Suppressor macrophage treated with lipopolysaccharide for 4 hours (primary cell): ENCODE measurements around the gene PRICKLE2.

ENCODE experiments used
- DNase-seq: peaks from one replicate; pipeline ENCODE4 v3.0.0-alpha.2; 2020

PRICKLE2 gene

DNA sequence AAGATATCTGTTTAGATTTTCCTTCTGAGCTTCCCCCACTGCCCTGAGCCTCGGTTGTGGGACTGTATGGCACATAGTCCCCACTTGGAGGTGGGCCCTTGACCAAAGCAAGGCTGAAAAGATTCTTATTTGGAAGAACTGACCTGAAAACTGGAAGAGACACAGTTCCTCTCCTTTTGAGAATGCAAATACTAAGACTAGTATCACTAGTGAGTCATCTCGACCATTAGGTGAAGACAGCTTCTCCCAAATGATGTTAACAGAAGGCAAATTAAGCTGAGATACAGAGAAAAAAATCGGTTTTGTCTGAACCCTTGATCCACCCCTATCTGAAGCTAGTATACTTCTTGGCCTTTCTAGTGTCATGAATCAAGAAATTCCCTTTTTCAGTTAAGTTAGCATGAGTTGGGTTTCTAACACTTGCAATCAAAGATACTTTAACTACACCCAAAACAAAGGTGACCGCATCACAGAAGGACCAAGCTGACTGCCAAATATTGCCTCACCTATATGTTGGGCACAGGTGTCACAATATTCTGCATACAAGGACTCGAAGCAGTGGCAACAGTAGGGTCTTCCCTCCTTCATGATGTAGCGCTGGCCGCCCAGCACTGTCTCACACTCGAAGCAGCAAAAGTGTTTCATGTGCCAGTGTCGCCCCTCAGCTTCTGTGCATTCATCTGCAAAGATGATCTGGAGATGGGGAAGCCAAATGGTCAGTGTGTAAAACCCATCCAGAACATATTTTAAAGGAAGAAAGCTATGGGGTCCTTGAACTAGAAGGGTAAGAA is 72.4 kb downstream of the PRICKLE2 start:
- DNase-seq = no peak

DNA sequence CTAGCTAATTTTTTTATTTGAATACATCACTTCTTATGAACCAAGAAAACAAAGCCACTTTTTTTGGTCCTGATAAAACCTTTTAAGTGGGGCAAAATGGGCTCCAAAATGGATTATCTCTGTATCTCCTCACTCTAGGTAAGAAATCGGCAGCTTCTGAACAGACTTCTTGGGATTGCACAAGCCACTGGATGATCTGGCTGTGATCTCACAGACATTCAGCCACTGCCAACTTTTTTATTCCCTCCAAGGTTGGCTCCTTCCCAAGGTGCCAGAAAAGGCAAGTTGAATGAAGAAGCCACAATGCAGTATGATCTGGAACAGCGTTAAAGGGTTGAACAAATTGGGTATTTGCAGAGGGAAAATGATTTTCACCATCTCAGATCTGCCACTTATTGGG is 73.2 kb downstream of the PRICKLE2 start:
- no peak for DNase-seq

DNA sequence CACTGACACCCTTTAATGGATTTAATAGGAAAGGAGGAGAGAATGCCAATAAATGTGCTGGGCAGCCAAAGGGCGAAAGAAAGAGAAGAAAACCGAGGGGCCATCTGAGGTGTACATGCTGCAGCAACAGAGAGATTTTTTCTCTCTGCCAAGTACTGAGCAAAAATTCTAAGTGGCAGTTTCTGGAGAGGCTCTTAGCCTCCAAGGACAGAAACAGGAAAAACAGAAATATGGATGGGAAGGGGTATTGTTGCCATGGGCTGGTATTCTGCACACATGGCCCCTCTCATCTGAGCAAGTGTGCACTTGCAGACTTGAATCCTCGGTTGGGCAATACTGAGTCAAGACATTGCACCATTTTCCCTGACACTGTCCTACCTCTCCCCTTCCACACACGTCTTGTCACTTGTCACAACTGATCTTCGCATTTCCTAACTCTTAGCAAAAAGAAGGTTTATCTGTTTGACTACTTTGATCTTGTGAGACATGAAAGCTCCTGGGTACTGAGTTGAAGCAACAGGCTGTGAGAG is 73.9 kb downstream of the PRICKLE2 start:
- no peak for DNase-seq

DNA sequence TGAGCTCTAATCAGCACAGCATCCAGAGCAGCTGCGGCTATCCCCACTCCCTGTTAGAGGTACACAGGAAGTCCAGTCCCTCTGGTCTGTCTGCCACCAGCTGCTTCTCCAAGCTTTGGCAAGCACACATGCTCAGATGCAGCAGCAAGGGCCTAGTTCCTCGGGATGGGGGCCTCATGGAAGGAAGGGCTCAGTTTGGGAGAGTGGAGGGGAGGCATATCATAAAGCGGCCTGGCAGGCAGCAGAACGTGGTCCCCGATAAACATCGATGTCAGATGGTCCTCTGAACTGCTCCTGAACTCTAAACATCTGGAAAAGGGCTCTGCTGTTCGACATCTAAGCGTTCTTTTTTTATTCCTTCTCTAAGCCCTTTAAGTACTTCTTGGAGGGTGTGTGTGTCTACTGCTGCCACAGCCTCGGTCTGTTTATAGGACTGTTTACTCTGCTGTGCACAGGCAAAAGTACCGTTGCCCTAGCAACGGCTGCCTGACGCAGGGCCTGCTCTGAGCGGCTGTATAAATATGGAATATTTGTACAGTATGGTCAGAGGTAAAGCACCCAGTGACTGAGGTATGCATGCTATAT is 74.6 kb downstream of the PRICKLE2 start:
- DNase-seq = no peak

DNA sequence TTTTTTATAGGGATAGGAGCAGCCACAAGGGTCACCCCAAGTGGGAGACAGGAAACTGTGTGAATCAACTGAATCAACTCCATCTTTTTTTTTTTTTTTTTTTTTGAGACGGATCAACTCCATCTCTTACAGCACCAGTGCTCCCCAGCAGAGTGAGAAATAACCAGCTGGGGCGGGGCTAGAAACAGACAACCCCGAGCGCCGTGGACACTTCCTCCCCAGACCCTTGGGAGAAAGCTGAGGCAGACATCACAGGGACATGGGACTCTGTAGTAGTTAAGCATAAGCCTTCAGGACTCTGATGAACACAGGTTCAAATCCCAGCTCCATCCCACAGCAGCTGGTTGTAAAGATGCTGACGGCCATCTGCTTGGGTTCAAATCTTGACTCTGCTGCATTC is 75.4 kb downstream of the PRICKLE2 start:
- DNase-seq = no peak

DNA sequence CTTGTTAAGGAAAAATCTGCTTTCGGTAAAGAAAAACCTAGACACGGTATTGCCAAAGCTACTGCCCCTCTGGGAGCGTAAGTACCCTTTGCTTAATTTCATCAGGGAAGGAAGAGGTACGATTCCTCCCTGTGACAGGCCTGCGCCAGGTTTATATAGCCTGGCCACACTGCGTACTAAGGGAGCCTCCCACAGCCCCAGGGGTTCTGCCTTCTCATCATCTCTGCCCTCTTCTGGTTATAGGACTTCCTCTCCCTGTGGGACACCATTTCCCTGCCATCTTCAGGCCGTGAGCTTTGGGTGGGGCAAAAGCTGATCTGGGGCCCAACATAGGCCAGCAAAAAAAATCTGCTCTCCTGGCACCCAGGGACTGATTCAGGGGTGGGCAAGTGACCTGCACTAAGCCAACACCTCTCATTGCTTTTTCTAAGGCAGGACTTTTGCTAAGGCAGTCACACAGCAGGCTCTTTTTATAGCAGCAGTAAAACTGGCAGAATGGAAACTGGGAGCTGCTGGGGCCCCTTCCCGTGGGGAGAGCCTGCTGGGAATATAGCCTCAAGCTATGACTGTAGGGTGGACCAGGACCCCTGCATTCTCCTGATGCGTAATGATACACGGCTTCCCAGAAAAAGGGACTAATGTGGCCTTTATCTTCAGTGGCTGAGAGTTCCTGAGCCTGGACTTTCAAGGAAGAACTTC is 76.2 kb downstream of the PRICKLE2 start:
- no peak for DNase-seq

DNA sequence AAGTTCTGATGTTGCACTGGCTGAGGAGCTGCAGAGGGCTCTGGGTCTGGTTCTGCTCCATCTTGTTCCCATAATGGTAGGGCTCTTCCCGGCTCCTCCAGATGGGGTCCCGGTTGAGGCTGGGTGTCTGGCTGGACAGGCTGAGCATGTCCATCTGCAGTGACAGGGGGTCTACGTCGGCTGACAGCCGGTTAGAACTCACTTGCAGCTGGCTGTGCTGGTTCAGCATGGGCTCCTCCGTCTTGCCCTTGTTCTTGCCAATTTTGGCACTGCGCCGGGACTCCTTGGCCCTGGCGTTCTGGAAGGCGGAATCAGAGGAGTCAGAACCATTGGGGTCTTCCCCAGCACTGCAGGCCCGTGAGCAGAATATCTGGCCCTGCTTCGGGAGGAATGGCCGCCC is 78.1 kb downstream of the PRICKLE2 start:
- DNase-seq = no peak

DNA sequence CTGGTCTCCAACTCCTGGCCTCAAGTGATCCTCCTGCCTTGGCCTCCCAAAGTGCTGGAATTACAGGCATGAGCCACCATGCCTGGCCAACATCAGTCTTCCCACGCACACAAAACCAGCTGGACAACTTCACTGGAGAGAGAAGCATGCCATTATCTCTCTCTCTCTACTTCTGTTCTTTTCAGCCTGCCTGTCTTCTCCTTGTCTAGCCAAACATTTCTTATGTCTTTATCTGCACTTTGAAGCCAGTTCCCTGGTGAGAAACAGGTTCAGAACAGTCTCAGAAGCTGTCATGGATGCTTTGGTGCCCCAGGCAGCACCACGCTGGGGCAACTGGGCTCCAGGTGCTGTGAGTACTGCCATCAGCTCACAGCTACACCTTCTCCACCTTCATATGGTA is 79.8 kb downstream of the PRICKLE2 start:
- no peak for DNase-seq

DNA sequence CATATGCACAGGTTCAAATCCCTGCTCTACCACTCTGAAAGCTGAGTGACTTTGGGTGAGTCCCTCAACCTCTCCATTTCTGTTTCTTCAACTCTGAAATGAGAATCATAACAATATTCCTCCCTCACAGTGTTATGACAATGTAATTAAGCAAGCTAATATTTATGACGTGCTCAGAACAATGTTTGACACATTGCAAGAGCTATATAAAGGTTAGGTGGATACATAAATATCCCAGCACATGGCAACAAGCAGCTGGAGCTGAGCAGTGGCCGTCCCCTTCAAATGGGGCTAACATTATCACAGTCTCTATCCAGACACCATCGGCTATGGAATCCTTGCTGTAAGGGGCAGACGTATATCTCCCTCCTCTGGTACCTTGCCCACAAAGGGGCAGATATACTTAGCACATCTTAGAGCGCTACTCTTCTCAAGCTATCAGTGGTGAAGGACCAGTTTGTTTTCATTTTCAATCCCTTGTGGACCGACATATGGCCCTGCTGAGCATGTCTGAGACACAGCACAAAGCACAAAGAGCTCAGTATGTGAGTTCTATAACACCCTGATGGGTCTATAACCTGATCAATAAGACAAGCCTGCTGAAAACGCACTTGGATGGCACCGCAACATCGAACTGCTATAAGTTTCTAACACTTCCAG is 80.9 kb downstream of the PRICKLE2 start:
- no peak for DNase-seq

DNA sequence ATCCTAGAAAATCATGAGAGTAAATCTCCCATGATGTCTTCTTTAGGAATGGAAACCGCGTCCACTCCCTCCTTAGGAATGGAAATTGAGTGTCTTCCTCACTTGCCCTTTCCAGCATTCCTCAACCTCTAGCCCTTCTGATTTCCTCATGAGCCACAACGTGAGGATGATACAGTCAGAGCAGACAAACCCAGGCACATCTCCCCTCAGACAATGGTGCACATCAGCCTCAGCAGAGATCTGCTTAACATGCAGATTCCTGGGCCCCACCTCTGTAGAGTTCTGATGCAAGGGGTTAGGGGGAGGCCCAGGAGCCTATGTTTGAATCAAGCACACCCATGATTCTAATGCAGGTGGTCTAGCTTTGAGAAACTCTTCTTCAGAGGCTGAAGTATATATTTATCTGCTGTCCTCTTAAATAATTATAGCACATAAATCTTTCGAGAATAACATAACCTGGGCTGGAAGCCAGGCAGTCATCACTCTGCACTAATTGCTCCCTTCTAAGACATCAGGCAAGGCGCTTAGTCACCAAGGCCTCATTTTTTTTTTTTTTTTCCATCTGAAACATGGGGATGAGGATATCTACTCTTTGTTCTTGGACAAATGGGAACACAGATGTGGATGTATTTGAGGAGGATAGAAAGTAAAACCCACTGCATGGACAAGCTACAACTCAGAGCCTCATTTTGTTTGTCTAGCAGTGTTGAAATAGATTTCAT is 81.7 kb downstream of the PRICKLE2 start:
- DNase-seq = no peak

DNA sequence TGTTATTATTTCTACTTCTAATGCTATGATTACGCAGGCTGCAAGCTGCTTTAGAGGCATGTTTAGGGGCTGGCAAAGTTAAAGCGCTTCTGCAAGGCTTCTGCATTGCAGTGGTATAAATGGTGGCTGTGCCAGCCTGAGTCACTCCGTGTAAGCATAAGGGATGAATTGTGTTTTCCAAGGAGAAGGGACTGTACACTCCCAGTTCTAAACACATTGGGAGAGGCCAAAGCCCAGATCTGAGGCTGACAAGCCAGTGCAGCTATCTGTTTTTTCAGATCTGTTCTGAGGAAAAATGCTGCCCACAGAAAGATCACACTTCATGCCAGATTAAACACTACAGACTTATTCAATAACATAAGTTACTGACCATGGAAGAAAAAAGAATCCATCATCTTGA is 83.8 kb downstream of the PRICKLE2 start:
- no peak for DNase-seq

DNA sequence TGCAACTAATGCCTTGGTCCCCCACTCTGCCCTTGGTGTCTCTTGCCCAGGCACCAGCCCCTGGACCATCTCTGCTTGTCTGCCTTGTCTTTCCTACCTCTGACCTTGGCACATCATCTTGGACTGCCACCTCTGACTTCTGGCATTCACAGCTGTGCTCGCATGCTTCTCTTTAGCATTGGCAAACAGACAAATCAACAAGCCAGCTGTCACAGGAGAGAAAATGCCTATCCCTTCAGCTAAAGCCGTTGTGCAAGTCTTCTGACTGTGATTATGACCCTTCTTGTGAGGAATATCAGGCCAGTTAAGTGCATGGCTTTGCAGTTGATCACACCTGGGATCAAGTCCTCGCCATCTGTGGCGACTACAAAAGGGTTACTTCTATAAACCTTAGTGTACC is 84.6 kb downstream of the PRICKLE2 start:
- DNase-seq = no peak

DNA sequence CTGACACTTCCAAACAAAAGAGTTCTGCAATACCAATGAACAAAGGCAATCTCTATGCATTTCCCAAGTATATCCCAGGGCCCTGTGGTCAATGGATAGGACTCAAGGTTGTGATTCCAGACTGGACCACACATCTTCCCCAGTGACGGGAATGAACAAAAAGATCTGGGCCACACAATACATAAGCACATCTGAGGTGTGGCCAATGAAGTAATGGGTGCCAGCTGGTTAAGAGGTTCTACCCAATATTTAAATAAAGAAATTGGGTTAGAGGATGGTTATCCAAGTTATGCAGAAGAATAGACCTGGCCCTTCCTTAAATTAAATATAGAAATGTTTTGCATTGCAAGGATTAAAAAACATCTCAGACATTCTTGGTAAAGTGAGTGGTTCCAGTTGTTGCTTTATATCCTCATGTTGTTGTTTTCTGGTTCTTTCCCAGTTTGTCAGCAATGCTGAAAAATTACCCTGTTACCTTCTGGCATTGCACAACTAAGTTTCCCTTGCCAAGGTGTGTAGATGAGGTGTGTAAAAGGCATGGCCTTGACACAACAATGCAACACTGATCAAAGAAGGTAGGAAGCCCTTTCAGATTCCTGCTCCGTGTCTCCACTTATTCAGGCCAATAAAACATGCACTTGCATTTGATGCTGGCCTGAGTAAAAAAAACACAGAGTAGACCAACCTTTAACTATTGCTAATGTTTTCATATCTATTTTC is 86.5 kb downstream of the PRICKLE2 start:
- no peak for DNase-seq

DNA sequence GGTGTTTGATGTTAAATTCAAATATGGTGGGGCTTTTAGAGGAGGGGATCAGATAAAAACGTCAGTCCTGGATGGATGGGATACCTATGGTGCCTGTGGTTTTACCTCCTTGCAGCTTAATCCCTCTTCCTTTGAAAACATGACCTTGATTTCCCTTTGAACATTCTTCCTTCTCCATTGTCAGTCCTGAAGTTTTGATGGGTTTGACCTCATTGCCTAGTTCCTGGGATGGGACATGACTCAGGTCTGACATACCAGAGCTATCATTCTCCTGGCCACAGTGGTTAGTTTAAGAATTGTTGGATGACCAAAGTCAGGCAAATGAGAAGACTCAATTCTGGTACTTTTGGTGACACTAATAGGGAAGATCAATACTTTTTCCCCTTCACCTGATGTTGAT is 87.2 kb downstream of the PRICKLE2 start:
- no peak for DNase-seq

DNA sequence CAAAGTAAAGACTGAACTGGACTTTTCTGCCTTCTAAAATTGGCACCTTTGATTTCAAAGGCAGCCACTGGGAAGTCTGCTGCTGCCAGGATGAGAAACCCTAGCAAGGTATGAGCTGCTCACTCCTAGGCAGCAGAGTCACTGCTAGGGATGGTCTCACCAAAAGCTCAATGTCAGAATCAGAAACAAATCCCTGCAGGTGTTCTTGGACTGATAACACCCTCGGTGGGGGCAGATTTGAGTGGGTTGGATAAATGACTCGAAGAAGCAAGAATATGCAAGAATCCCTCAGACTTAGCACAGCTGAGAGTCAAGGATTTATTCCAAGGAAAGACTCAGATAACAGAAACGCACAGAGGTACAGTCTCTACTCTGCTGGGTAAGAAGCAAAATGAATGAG is 90.4 kb downstream of the PRICKLE2 start:
- no peak for DNase-seq

DNA sequence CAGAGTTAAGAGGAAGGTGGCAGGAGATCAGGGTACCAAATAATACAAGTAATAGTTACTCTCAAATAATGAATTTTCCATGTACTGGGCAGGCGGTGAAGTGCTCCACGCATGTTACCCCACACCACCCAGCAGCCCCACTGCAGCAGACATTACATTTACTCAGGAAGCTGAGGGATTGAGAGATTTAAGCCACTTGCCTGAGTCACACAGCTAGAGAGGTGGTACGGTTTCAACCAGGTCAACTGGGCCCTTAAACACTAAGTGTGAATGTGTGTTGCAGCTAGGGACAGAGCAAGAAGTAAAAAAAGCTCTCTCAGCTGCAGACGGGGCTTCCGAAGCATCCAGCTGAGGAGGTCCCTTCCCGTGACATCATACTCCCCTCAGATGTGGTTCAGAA is 91.3 kb downstream of the PRICKLE2 start:
- DNase-seq = no peak

DNA sequence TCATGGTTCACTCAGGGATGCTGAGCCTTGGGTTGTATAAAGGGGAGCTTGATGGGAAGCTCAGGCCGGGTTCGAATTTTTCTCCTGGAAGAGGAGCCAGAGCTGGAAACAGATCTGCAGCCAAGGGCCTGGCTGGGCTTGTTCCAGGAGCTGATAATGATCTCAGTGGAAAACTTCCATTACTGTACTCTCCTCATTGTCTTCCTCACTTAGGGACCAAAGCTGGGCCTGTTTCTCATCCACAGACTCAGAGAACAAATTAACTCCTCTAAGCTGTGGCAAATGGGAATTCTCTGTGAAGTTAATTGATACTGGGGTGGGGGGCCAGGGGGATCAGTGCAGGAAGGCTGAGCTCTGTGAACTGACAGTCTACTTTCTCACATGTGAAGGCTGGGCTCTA is 92.0 kb downstream of the PRICKLE2 start:
- no peak for DNase-seq

DNA sequence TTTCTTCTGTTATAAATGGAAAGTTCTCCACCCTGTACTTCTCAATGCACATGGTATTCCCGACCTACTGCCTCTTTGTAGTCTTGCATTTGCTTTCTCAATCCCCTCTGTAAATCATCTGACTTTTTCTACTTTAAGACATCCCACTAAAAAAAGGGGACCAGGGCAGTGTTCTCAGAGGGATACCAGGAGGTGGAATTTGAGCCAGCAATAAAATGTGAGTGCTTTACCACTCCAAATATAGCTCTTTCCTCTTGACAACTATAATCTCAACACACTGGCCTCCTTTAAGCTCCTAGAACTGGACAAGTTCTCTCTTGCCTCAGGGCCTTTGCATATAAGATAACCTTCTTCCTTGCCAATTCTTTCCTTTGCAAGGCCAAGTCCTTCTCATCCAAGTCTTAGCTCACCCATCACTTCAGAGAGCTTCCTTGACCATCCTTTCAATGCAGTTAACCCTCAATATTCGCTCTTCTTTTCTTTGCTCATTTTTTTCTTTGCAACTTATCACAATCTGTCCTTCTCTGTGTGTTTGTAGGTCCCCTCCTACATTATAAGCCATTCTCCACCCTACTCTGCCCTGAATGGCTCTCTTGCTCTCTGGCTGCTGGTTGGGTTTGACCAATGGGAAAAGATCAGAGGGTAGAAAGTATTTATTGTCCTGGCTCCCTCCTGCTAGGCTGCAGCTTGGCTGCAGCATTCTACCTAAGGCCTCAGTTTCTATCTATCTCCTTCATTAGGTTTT is 93.4 kb downstream of the PRICKLE2 start:
- DNase-seq = no peak

DNA sequence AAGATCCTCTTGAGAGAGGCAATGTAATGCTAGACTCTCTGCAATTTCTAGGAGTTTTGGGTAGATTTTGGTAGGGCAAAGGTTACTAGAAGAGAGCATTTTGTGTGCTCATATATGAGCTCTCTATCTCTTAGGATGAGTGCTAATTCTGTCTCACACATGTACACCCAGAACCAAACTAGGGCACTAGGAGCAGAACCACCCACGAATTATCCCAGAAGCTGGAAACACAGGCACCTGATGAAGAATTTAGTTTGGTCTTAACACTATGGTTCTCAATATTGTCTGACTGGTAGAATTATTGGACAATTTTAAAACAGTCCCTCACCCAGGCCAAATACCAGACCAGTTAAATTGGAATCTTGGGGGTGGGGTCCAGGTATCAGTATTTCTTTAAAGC is 94.8 kb downstream of the PRICKLE2 start:
- no peak for DNase-seq

DNA sequence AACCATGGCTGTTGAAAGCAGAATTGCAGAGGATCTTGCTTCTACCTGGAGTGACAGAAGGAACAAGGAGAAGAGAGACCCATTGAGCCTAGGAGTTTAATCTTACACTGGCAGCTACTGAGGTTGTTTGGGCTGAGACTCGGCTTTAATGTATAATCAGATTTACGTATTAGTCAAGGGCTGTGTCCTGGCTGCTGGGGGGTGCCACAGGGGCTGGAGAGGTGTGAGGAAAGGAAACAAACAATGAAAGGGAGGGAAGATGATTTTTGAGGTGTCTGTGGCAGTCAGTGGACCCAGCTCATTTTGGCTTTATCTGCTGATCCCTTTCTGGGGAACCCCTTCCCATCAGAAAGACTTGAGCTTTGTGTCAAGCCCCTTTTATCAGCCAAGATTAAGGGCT is 95.7 kb downstream of the PRICKLE2 start:
- DNase-seq = no peak

DNA sequence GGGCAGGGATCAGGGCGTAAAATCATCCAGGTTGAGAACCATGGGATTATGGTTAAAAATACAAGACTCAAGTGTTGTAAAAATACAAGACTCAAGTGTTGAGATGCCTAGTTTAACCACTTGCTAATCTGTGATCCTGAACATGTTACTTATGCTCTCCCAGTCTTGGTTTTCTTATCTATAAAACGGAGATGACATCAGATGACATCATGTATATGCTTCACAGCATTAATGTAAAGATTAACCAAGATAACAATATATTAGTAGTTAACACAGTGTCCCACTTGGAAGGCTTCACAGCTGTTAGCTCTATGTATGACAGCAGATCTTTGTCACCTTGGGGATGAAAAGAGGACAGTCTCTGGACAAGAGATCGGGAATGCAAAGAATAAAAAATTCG is 96.2 kb downstream of the PRICKLE2 start:
- no peak for DNase-seq
